Activated CD8-positive, alpha-beta T cell treated with anti-CD3 and anti-CD28 coated beads, Interleukin-2, amount 10 ng/mL, durations not matched to agents 7 days and 5 days (primary cell): Measurements from ENCODE around the gene TK2. TPM values are rescaled to one million over a fixed set of nuclear protein-coding genes. Genes with fewer than 3 reads are reported as not detected.

Experiments used
- ATAC-seq: fragments of 150-1000 bp; cut with Tn5 transposase; one replicate; pipeline ENCODE4 v1.10.0; 2021; ENCODE audit warnings: moderate library complexity
- CTCF ChIA-PET: fragments of 350-600 bp; sonication (Branson Sonifier 250); formaldehyde crosslinking; loops from one replicate; lab custom pipeline; 2021; ENCODE audit warnings: antibody characterized with exemption; lab: Charles Lee
- POLR2A ChIA-PET: fragments of 350-600 bp; sonication (Branson Sonifier 250); formaldehyde crosslinking; loops from one replicate; lab custom pipeline; 2021; ENCODE audit warnings: antibody characterized with exemption; lab: Charles Lee
- DNase-seq: peaks from one replicate; pipeline ENCODE4 v3.0.0-alpha.2; 2020
- H3K27ac Mint-ChIP-seq: one replicate; pipeline ENCODE4 v1.8.0; 2021; ENCODE audit warnings: mild to moderate bottlenecking, mixed read lengths
- H3K27me3 Mint-ChIP-seq: one replicate; pipeline ENCODE4 v1.8.0; 2021; ENCODE audit warnings: low read depth, mixed read lengths
- H3K36me3 Mint-ChIP-seq: one replicate; pipeline ENCODE4 v1.8.0; 2021; ENCODE audit warnings: low read depth, mixed read lengths
- H3K4me1 Mint-ChIP-seq: one replicate; pipeline ENCODE4 v1.8.0; 2021; ENCODE audit warnings: low read depth, mixed read lengths
- H3K4me3 Mint-ChIP-seq: one replicate; pipeline ENCODE4 v1.8.0; 2021; ENCODE audit warnings: mild to moderate bottlenecking, mixed read lengths
- H3K9me3 Mint-ChIP-seq: one replicate; pipeline ENCODE4 v1.8.0; 2022; ENCODE audit warnings: mixed read lengths; ENCODE audit not compliant: insufficient read depth
- total RNA-seq, 2 experiments: library from RNA; stranded (reverse); gene quantifications; one replicate each; pipeline ENCODE4 v1.2.3, GENCODE V29; 2021

The TK2 gene
- total RNA-seq, 2 experiments from 2014 or later, result 5.7 to 6.4 TPM

DNA sequence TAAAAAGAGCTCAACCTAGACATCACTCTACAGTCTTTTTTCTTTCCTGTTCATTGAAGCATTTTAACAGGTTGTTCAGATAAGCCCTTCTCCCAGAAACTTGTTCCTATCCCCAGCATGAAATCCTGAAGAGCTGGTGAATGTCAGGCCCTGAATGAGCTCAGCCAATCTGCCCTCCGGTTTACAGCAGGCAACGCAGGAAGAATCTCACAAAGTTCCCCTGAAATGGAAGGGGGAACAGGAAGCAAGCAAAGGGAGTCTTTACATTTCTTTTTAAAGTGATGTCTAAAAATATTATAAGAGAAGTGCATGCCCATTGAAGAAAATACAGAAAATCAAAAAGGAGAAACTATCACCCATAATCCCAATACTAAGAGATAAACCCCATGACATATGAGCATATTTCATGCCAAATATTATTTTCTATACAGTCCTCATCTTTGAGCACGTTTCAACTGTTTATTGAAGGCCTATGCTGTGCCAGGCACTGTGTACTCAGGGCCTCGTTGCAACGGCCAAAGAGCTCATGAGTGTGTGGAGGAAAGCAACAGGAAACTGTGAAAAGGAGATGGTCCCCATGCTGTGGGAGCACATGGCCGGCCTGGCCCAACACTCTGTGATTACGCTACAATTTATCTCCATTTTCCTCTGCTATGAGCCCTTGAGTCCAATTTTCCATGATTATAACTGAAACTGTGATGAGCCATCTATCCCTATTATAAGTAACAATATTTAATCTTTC is 5.7 kb downstream of the TK2 start:
- Mint-ChIP-seq H3K9me3 (no peaks in the 10 kb centered on the region), H3K36me3 (no peaks in the 10 kb centered on the region), H3K27ac (no peak overlapping the region), H3K4me1 (peaks cover 37% of the 10 kb centered on the region), H3K4me3 (no peak overlapping the region), H3K27me3 (no peaks in the 10 kb centered on the region)
- ChIA-PET CTCF (interaction anchor here (1.4 to 1.7 kb wide), 3 partner anchors 8 to 20 kb away, joined by 3 to 6 read pairs (median 5); partner anchors contain the start of gene CKLF), POLR2A (interaction anchor here (1.6 to 2.5 kb wide), 2 partner anchors 8 to 60 kb away, joined by 3 to 8 read pairs; partner anchors contain the start of genes CKLF and CMTM3)
- DNase-seq (no peak), ATAC-seq (no peak)

DNA sequence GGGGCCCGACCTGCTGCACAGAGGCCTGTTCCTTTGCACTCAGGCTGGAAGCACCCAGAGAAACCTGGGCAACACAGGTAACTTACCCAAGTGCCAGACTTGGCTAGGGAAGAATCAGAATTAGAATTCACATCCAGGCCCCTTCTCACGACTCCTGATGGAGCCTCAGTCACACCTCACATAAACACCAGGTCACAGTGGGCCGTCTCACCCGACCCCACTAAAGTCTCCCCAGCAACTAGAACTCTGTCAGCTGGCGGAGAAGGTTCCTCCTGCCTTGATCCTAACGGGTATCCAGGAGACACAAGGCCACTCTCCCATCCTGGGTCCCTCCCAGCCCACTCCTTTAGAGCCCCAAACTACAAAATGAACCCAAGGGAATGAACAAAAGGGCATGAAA is 6.4 kb downstream of the TK2 start:
- Mint-ChIP-seq H3K4me3 (no peak overlapping the region), H3K27ac (no peak overlapping the region), H3K4me1 (peaks cover 36% of the 10 kb centered on the region), H3K36me3 (no peaks in the 10 kb centered on the region), H3K27me3 (no peaks in the 10 kb centered on the region), H3K9me3 (no peaks in the 10 kb centered on the region)
- DNase-seq (no peak), ATAC-seq (no peak)
- CTCF ChIA-PET, result interaction anchor here (1.4 to 1.7 kb wide), 2 partner anchors 9 to 20 kb away, joined by 3 to 6 read pairs; partner anchors contain the start of gene CKLF
- POLR2A ChIA-PET, result interaction anchor here (1.0 to 2.5 kb wide), 2 partner anchors 8 to 61 kb away, joined by 3 to 8 read pairs; partner anchors contain the start of genes CKLF and CMTM3

DNA sequence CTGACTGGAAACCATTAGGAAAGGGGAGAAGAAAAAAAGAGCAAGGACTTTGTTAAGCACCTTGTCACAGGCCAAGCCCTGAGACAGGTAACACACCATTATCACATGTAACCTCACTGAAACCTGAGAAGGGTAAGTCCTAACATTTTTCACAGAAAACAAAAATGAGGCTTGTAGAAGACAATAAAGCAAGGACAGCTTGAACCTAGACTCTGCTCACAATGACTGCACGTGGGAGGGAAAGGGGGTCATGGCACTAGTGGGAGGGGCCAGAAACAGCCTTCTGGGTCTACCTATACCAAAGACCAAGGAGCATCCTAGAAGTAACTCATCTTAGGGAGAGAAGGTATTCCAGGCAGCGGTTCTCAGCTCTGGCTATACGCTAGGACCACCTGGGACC is 7.5 kb downstream of the TK2 start:
- ChIA-PET POLR2A (interaction anchor here (1.0 to 2.5 kb wide), 2 partner anchors 10 to 62 kb away, joined by 3 to 8 read pairs; partner anchors contain the start of genes CKLF and CMTM3), CTCF (no interaction called here)
- H3K36me3 Mint-ChIP-seq, result peaks cover 3% of the 10 kb centered on the region
- ATAC-seq (no peak), DNase-seq (no peak)
- H3K4me1 Mint-ChIP-seq, result peaks cover 34% of the 10 kb centered on the region
- H3K27me3 Mint-ChIP-seq, result no peaks in the 10 kb centered on the region
- peak overlapping the region; percentile 4 for H3K27ac Mint-ChIP-seq
- no peak overlapping the region for H3K4me3 Mint-ChIP-seq
- no peaks in the 10 kb centered on the region for H3K9me3 Mint-ChIP-seq

DNA sequence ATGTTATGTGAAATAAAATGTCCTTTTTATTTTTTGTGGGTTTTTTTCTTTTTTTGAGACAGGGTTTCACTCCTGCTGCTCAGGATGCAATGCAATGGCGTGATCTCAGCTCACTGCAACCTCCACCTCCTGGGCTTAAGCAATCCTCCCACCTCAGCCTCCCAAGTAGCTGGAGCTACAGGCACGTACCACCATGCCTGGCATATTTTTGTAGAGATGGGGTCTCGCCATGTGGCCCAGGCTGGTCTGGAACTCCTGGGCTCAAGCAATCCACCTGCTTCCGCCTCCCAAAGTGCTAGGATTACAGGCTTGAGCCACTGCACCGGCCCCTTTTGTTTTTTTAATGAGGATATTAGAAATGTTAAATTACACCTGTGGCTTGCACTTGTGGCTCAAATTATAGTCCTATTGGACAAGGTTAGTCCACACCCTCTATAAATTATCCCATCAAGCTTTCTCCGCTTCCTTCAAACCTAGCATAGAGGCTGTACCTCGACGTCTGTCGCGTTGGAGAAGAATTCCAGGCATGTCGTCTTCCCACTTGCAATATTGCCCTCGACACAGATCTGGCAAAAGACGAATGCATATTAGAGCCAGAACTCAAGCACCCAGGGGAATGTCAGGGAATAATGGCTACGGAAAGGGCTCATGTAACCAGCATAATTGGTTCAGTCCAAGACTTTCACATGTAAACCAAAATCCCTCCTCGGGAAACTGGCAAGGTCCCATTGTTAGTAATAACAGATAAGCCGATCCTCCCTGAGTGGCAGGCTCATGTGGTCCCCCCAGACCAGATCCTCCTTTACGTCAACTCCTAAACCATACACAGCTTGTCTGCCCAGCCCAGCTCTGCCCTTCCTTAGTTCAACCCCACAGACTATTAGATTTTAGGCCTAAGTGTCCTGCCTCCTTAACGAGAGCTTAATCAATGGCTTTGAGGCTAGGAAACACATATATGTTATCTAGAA is 8.2 kb downstream of the TK2 start:
- POLR2A ChIA-PET, result interaction anchor here (1.1 to 2.5 kb wide), 2 partner anchors 10 to 23 kb away, joined by 3 to 8 read pairs; partner anchors contain the start of gene CKLF
- Mint-ChIP-seq H3K27ac (no peak overlapping the region), H3K36me3 (peaks cover 3% of the 10 kb centered on the region), H3K4me1 (peaks cover 31% of the 10 kb centered on the region), H3K4me3 (no peak overlapping the region), H3K9me3 (no peaks in the 10 kb centered on the region), H3K27me3 (no peaks in the 10 kb centered on the region)
- no peak for DNase-seq
- CTCF ChIA-PET, result interaction anchor here (1.3 kb wide), 1 partner anchor 7 kb away, joined by 3 read pairs; no protein-coding TSS in a partner anchor
- no peak for ATAC-seq

DNA sequence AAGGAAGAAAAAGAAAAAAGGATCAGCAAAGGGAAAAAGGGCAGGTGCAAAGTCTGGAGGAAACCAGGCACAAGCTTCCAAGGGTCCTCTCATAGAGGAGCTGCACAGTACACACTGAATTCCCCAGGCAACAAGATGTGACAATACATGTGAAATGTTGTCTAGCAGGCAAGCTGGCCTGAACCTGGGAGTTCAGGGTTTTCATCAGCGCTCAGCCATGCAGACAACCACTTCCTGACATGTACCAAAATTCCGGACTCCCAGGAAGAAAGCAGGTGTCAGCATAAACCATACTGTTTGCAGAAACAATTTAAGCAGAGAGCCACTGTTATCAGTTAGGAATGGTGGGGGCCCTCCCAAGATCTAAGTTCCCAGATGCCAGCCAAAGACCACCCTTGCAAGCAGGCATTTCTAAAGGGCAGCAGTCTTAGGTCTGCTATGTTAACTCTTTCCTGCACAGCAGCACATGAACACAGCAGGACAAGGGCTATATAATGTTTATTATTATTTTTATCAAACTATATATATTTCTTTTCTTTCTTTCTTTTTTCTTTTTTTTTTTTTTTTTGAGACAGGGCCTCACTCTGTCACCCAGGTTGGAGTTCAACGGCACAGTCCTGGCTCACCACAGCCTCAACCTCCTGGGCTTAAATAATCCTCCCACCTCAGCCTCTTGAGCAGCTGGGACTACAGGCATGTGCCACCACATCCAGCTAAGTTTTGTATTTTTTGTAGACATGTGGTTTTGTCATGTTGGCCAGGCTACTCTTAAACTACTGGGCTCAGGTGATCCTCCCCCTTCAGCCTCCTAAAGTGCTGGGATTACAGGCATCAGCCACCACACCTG is 10.1 kb downstream of the TK2 start:
- Mint-ChIP-seq H3K9me3 (no peaks in the 10 kb centered on the region), H3K36me3 (peaks cover 3% of the 10 kb centered on the region), H3K27ac (peak overlapping the region; percentile 72), H3K27me3 (no peaks in the 10 kb centered on the region), H3K4me3 (peak overlapping the region; percentile 13), H3K4me1 (peaks cover 29% of the 10 kb centered on the region)
- DNase-seq (no peak), ATAC-seq (peak; percentile 60)
- CTCF ChIA-PET, result interaction anchor here (1.3 kb wide), 1 partner anchor 9 kb away, joined by 3 read pairs; no protein-coding TSS in a partner anchor
- POLR2A ChIA-PET, result interaction anchor here (0.9 kb wide), 1 partner anchor 13 kb away, joined by 3 read pairs; the partner anchor contains the start of gene CKLF

DNA sequence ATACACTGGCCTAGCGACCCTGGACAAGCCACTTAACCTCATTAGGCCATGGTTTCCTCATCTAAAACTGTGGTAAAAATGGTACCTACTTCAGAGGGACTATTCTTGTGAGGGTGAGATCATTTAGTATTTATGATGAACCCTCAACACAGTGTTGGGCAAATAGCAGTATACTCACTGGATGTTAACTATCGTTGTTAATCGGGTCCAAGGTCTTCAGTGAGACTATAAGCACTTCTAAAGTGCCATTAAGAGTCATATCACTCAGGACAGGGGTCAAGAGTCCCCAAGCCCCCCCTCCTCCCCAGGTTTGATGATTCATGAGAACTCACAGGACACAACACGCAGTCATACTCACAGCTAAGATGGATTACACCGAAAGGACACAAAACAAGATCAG is 11.0 kb downstream of the TK2 start:
- CTCF ChIA-PET, result no interaction called here
- ATAC-seq, result no peak
- H3K4me1 Mint-ChIP-seq, result peaks cover 27% of the 10 kb centered on the region
- peaks cover 3% of the 10 kb centered on the region for H3K36me3 Mint-ChIP-seq
- H3K9me3 Mint-ChIP-seq, result no peaks in the 10 kb centered on the region
- DNase-seq, result no peak
- H3K27ac Mint-ChIP-seq, result peak overlapping the region; percentile 56
- peaks cover 3% of the 10 kb centered on the region for H3K27me3 Mint-ChIP-seq
- POLR2A ChIA-PET, result no interaction called here
- H3K4me3 Mint-ChIP-seq, result no peak overlapping the region

DNA sequence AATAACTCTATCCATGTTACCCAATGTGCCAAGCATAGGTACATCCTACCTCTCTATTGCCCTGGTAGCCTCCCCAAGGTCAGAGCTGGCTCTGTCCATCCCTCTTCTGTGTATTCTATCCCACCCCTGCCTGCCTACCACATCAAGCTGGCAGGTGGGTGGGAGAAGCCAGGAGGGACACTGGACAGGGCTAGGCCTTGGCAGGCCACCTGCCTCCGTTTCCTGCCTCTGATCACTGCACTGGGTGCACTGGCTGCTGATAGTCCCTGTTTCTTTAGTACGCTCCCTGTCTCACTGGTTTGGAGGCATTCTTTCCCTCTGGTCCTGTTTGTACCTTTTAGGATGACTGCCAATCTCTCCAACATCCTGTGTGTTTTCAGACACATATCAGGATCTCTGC is 12.7 kb downstream of the TK2 start:
- Mint-ChIP-seq H3K4me3 (no peak overlapping the region), H3K27me3 (peaks cover 3% of the 10 kb centered on the region), H3K27ac (no peak overlapping the region), H3K36me3 (peaks cover 3% of the 10 kb centered on the region), H3K4me1 (peaks cover 26% of the 10 kb centered on the region), H3K9me3 (no peaks in the 10 kb centered on the region)
- ATAC-seq (no peak), DNase-seq (no peak)
- ChIA-PET CTCF (no interaction called here), POLR2A (interaction anchor here (0.6 kb wide), 1 partner anchor 11 kb away, joined by 3 read pairs; no protein-coding TSS in a partner anchor)

DNA sequence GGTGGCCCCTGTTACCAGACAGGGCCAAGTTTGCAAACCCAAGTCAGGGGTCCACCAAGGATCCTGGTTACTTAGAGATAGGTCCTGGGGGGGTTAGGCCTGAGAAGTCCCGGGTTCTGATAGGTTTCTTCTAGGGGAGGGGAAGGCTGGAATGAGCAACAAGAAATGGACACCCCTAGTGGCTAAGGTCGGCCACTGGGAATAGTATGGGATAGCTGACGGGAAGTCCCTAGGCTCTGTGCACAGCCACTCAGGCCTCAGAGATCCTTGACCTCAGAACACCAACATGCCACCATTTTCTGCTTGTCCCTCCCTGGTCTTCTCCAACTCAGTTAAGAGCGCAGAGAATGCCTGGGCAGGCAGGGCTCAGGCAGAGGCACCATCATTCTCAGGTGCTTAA is 13.4 kb downstream of the TK2 start:
- peaks cover 3% of the 10 kb centered on the region for H3K27me3 Mint-ChIP-seq
- no peak overlapping the region for H3K4me3 Mint-ChIP-seq
- H3K36me3 Mint-ChIP-seq, result peaks cover 3% of the 10 kb centered on the region
- CTCF ChIA-PET, result interaction anchor here (1.2 kb wide), 1 partner anchor 15 kb away, joined by 4 read pairs; the partner anchor contains the start of gene CKLF
- no peaks in the 10 kb centered on the region for H3K9me3 Mint-ChIP-seq
- ATAC-seq (no peak), DNase-seq (no peak)
- H3K4me1 Mint-ChIP-seq, result peaks cover 26% of the 10 kb centered on the region
- H3K27ac Mint-ChIP-seq, result no peak overlapping the region
- POLR2A ChIA-PET, result interaction anchor here (0.6 kb wide), 1 partner anchor 11 kb away, joined by 3 read pairs; no protein-coding TSS in a partner anchor

DNA sequence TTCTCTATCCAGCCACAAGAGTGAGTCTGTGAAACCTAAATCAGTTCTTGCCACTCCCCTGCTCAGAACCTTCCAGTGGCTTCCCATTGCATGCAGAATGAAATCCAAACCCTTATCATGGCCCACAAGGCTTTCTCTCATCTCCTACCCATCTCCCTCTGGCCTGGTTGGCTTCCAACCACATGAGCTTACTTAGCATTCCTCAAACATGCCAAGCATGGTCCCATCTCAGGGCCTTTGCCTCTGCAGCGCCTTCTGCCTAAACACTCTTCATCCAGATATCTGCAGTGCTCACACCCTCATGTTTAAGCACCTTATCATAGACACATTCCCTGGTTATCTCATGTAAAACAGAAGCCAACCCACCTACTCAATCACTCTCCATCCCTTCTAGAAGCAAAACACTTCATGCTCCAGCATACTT is 15.5 kb downstream of the TK2 start:
- Mint-ChIP-seq H3K4me1 (peaks cover 15% of the 10 kb centered on the region), H3K9me3 (no peaks in the 10 kb centered on the region), H3K36me3 (peaks cover 3% of the 10 kb centered on the region), H3K4me3 (no peak overlapping the region), H3K27ac (no peak overlapping the region), H3K27me3 (peaks cover 3% of the 10 kb centered on the region)
- DNase-seq (no peak), ATAC-seq (no peak)
- ChIA-PET CTCF (no interaction called here), POLR2A (no interaction called here)

DNA sequence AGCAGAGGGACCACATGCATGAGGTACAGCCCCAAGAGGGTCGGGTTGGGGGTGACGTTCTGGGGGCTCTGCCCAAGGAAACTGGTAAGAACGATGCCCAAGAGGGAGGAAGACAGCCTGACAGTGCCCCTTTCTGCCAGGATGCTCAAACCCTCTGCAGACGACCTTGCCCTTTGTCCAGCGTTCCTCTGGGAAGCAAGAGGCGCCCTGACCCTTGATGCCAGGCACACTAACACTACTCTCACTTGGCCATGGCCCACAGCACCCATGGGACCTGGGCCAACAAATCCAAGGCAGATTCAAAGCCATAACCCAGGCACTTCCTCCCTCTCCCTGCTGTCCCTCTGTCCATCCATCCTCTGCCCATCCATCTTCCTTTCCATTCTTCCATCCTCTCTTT is 20.4 kb downstream of the TK2 start:
- CTCF ChIA-PET, result no interaction called here
- peaks cover 1% of the 10 kb centered on the region for H3K27me3 Mint-ChIP-seq
- no peak for ATAC-seq
- H3K9me3 Mint-ChIP-seq, result no peaks in the 10 kb centered on the region
- POLR2A ChIA-PET, result interaction anchor here (0.7 to 11.0 kb wide), 2 partner anchors 21 to 896 kb away, joined by 3 to 136 read pairs; partner anchors contain the start of genes CKLF and TK2
- no peak overlapping the region for H3K4me3 Mint-ChIP-seq
- peaks cover 29% of the 10 kb centered on the region for H3K4me1 Mint-ChIP-seq
- no peak overlapping the region for H3K27ac Mint-ChIP-seq
- no peaks in the 10 kb centered on the region for H3K36me3 Mint-ChIP-seq
- no peak for DNase-seq
